Lung (tissue), 12 donors: ENCODE results near the gene AUTS2. TPM values are rescaled to one million over a fixed set of nuclear protein-coding genes. Genes with fewer than 3 reads are reported as not detected.

Source experiments
- ATAC-seq: fragments of 200-7000 bp; cut with Tn5 transposase; one replicate; pipeline ENCODE4 v1.9.1; 2020; ENCODE audit warnings: moderate number of reproducible peaks; ENCODE audit not compliant: insufficient read depth, low FRiP score
- DNase-seq, 3 donors: peaks; one replicate each; pipeline ENCODE4 v3.0.0-alpha.2; 2013 to 2017
- H3K27ac ChIP-seq, 2 donors: one replicate each; pipeline ENCODE4 v1.5.1; 2013; ENCODE audit warnings: mild to moderate bottlenecking in 2 of 2, moderate library complexity in 2 of 2, control low read depth in 1 of 2, inconsistent platforms in 1 of 2, low read depth in 1 of 2, low read length in 1 of 2
- H3K27me3 ChIP-seq, 3 donors: one replicate each; pipeline ENCODE4 v1.5.1; 2013; ENCODE audit warnings: low read length in 2 of 3; ENCODE audit not compliant: control insufficient read depth in 3 of 3, insufficient read depth in 3 of 3
- H3K36me3 ChIP-seq, 4 donors: one replicate each; pipeline ENCODE4 v1.5.1; 2013; ENCODE audit warnings: low read length in 4 of 4, mild to moderate bottlenecking in 1 of 4, moderate library complexity in 1 of 4; ENCODE audit not compliant: control insufficient read depth in 4 of 4, insufficient read depth in 4 of 4
- H3K4me1 ChIP-seq, 5 donors: one replicate each; pipeline ENCODE4 v1.5.1; 2013; ENCODE audit warnings: low read length in 5 of 5, mild to moderate bottlenecking in 2 of 5, moderate library complexity in 1 of 5; ENCODE audit not compliant: control insufficient read depth in 5 of 5, insufficient read depth in 5 of 5
- H3K4me3 ChIP-seq: one replicate; pipeline ENCODE4 v1.5.1; 2013; ENCODE audit warnings: mild to moderate bottlenecking, control low read depth, moderate library complexity
- H3K9ac ChIP-seq, 2 donors: one replicate each; pipeline ENCODE4 v1.5.1; 2013; ENCODE audit warnings: low read length in 2 of 2, control low read depth in 1 of 2; ENCODE audit not compliant: insufficient read depth in 1 of 2
- H3K9me3 ChIP-seq, 4 donors: one replicate each; pipeline ENCODE4 v1.5.1; 2013; ENCODE audit warnings: low read length in 3 of 4, mild to moderate bottlenecking in 1 of 4, moderate library complexity in 1 of 4; ENCODE audit not compliant: control insufficient read depth in 4 of 4, insufficient read depth in 3 of 4
- WGBS, 2 donors: extraction: QIAGEN DNeasy Blood & Tissue Kit; methylation state at CpG; one replicate each; pipeline ENCODE4 v1.1.7; 2013; 5-methylcytosine and 5-hydroxymethylcytosine counted together
- polyA plus RNA-seq, 2 donors: library from polyadenylated mRNA; stranded (reverse); fragments of 200-250 nt; gene quantifications; one replicate each; pipeline ENCODE4 v1.2.1, GENCODE V29; 2013
- total RNA-seq, 2 donors: library from RNA; depleted of rRNA in 1 of 2; stranded (reverse); fragments of >200 nt in 1 of 2; gene quantifications; one replicate each; pipeline ENCODE4 v1.2.1, GENCODE V29; 2014 to 2021
- TF ChIP-seq, protein P1 (sequence below): IDR thresholded peaks from 2 replicates; pipeline ENCODE4 v1.5.1; 2012; ENCODE audit warnings: mild to moderate bottlenecking; ENCODE audit errors: control extremely low read depth, extremely low read depth
- donor health status: control.
- donor health status: control.
- donor health status: Bipolar disorder and iron deficiency.
- donor health status: healthy.
- donor health status: DM: yes; HTN: yes; CAD: no.

The AUTS2 gene
- total and polyA plus RNA-seq, 4 donors: 11.8 to 115 (median 40.6) TPM

DNA sequence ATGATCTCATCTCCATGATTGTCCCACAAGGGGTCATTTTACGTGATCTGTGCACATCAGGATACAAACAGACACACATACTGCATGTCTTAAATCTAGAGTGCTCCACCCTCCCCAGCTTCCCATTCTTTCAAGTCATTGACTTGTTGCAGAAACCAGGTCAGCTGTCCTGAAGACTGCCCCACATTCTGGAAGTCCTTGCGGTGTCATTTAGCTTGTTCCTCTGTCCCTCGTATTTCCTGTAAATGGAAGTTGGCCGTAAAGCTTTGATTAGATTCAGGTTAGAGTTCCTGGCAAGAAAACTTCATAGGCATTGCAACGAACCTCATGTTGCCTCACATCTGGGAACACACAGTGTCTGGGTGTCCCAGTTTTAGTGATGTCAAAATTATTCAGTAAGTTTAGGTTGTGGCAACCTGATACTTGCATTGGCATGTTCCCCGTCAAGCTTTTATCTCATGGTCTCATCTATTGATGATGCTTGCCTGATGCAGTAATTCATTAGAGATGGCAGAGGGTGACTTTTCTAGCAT, 1116.3 kb downstream of the AUTS2 start:
- DNase-seq: no peak
- Histone ChIP-seq H3K27ac (no peak overlapping the region), H3K9me3 (peaks cover 0 to 4% (median 2%) of the 10 kb centered on the region in 4 donors), H3K4me1 (peaks cover 0 to 9% (median 6%) of the 10 kb centered on the region in 5 donors), H3K4me3 (no peak overlapping the region), H3K27me3 (no peaks in the 10 kb centered on the region), H3K9ac (no peak overlapping the region), H3K36me3 (peaks cover 0 to 2% (median 0%) of the 10 kb centered on the region in 4 donors)
- no peak for ATAC-seq
- 94% methylated on average over 6 of the region's 6 CpGs for WGBS, 2 donors
- TF ChIP-seq, protein P1, sequence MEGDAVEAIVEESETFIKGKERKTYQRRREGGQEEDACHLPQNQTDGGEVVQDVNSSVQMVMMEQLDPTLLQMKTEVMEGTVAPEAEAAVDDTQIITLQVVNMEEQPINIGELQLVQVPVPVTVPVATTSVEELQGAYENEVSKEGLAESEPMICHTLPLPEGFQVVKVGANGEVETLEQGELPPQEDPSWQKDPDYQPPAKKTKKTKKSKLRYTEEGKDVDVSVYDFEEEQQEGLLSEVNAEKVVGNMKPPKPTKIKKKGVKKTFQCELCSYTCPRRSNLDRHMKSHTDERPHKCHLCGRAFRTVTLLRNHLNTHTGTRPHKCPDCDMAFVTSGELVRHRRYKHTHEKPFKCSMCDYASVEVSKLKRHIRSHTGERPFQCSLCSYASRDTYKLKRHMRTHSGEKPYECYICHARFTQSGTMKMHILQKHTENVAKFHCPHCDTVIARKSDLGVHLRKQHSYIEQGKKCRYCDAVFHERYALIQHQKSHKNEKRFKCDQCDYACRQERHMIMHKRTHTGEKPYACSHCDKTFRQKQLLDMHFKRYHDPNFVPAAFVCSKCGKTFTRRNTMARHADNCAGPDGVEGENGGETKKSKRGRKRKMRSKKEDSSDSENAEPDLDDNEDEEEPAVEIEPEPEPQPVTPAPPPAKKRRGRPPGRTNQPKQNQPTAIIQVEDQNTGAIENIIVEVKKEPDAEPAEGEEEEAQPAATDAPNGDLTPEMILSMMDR: no peak

DNA sequence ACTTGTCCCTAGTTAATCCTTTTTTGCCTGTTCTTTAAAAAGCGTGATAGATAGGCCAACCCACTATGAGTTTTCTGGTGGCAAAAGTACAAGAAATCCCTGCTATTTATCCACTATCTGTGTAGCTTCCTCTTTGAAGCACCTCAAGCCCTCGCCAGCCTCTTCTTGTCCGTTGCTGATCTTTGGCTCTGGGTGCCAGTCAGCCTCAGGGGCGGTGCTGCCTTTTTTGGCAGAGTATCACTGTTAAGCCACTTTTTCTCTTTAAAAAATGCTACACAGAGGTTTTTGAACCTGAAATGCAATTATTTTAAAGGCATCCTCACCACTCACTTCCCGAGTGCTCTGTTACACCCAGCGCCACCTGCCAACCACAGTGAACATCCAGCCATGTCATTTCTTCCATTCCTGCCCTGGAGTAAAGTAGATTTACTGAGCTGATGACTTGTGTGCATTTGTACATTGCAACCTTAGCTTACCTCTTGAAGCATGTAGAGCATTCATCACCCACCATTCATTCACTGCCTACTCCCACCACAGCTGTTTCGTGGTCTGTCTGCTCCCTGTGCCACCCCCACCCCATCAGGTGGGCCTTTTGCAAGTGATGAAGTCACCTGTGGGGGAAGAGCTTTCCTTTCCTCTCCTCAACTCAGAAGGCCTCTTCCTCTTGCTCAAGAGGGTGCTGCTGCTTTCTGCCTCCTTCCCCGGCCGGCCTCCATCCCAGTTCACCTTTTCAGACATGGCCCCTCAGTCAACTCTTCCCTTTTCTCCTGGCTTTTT, 1119.5 kb downstream of the AUTS2 start:
- TF ChIP-seq, protein P1: no peak
- Histone ChIP-seq H3K27ac (no peak overlapping the region), H3K4me3 (no peak overlapping the region), H3K4me1 (peaks cover 0 to 9% (median 5%) of the 10 kb centered on the region in 5 donors), H3K9ac (no peak overlapping the region), H3K27me3 (no peaks in the 10 kb centered on the region), H3K9me3 (peaks cover 0 to 4% (median 2%) of the 10 kb centered on the region in 4 donors), H3K36me3 (peaks cover 0 to 2% (median 0%) of the 10 kb centered on the region in 4 donors)
- DNase-seq (no peak), ATAC-seq (no peak)
- WGBS, 2 donors: 79 to 83% methylated on average over 9 of the region's 9 CpGs

DNA sequence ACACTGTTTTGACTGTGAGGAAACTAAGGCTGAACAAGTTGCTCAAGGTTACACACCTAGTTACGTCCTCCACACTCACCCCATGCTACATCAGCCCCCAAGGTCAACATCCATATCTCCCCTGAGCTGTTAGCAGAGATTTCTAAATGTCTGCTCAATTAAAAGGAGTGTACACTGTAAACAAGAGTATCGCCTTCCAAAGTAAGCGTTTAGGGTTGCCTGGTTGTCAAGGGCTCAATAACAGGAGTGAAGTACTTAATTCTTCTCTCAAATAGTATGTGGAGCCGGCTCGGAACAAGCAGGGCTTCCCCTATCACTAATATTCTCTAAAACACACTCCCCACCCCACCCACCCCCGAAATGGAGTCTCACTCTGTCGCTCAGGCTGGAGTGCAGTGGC, 1120.8 kb downstream of the AUTS2 start:
- Histone ChIP-seq H3K9me3 (peaks cover 0 to 3% (median 2%) of the 10 kb centered on the region in 4 donors), H3K27me3 (no peaks in the 10 kb centered on the region), H3K4me1 (peaks cover 0 to 9% (median 3%) of the 10 kb centered on the region in 5 donors), H3K27ac (peak overlapping the region in 1 of 2 donors; percentile 26), H3K36me3 (no peaks in the 10 kb centered on the region), H3K9ac (no peak overlapping the region), H3K4me3 (no peak overlapping the region)
- ATAC-seq (peak; percentile 5), DNase-seq (no peak)
- TF ChIP-seq, protein P1: no peak
- 69 to 92% methylated on average over 7 of the region's 7 CpGs for WGBS, 2 donors
